H1 (cell line): Measurements from ENCODE around the gene PLPPR1. TPM values are rescaled to one million over a fixed set of nuclear protein-coding genes. Genes with fewer than 3 reads are reported as not detected.

Source experiments
- CTCF ChIA-PET: fragments of 300-600 bp; sonication (Branson Sonifier 250); formaldehyde crosslinking; loops from one replicate; lab custom pipeline; 2021; ENCODE audit not compliant: partially characterized antibody; lab: Charles Lee
- POLR2A ChIA-PET: fragments of 300-600 bp; sonication (Branson Sonifier 250); formaldehyde crosslinking; loops from one replicate; lab custom pipeline; 2021; ENCODE audit warnings: inconsistent platforms; ENCODE audit not compliant: partially characterized antibody; lab: Charles Lee
- DNase-seq, 2 experiments: peaks; one replicate each; pipeline versions ENCODE4 v3.0.0 to v3.0.0-alpha.2; 2010 to 2022; ENCODE audit warnings: low spot score in 2 of 2, low read depth in 1 of 2, mixed read lengths in 1 of 2
- FAIRE-seq: peaks from 2 replicates; lab custom pipeline; 2011; peaks lifted over from hg19 to GRCh38; lab: Jason Lieb, UNC
- H2AFZ ChIP-seq: 2 replicates; pipeline ENCODE4 v1.8.1; 2012; ENCODE audit warnings: low read length, inconsistent platforms
- H2AK5ac ChIP-seq: 2 replicates; pipeline ENCODE4 v1.6.1; 2013; ENCODE audit warnings: low read depth, low read length
- H2BK120ac ChIP-seq: replicated peaks from 2 replicates; pipeline ENCODE3; 2013; ENCODE audit warnings: low read depth, low read length, inconsistent platforms
- H2BK12ac ChIP-seq: 2 replicates; pipeline ENCODE4 v1.6.1; 2013; ENCODE audit warnings: low read depth, low read length
- H2BK15ac ChIP-seq: 2 replicates; pipeline ENCODE4 v1.6.1; 2013; ENCODE audit warnings: low read length
- H2BK20ac ChIP-seq: 2 replicates; pipeline ENCODE4 v1.6.1; 2013; ENCODE audit warnings: low read length
- H2BK5ac ChIP-seq: 2 replicates; pipeline ENCODE4 v1.6.1; 2013; ENCODE audit warnings: low read depth, low read length
- H3K14ac ChIP-seq: 2 replicates; pipeline ENCODE4 v1.6.1; 2013; ENCODE audit warnings: inconsistent platforms; ENCODE audit not compliant: insufficient read length
- H3K18ac ChIP-seq: 2 replicates; pipeline ENCODE4 v1.6.1; 2013; ENCODE audit warnings: low read length; ENCODE audit errors: extremely low read depth
- H3K23ac ChIP-seq: 2 replicates; pipeline ENCODE4 v1.6.1; 2013; ENCODE audit warnings: inconsistent platforms; ENCODE audit not compliant: insufficient read length
- H3K23me2 ChIP-seq: 2 replicates; pipeline ENCODE4 v1.6.1; 2013; ENCODE audit warnings: low read depth, low read length
- H3K27ac ChIP-seq: 2 replicates; pipeline ENCODE4 v1.6.1; 2011; ENCODE audit warnings: low read depth, low read length, inconsistent platforms
- H3K27me3 ChIP-seq, 4 experiments: replicated peaks in 1 of 4; 1 replicate in 1 of 4; 2 replicates in 3 of 4; pipeline versions ENCODE4 v1.6.1 to v1.8.1; 2011 to 2013; ENCODE audit warnings: low read length in 3 of 4, mild to moderate bottlenecking in 3 of 4, inconsistent platforms in 2 of 4, mixed read lengths in 2 of 4, moderate library complexity in 1 of 4; ENCODE audit not compliant: control insufficient read depth in 3 of 4, insufficient read depth in 3 of 4; ENCODE audit errors: extremely low read depth in 1 of 4
- H3K36me3 ChIP-seq, 4 experiments: 2 replicates each; pipeline versions ENCODE4 v1.6.1 to v1.8.1; 2011 to 2013; ENCODE audit warnings: mild to moderate bottlenecking in 4 of 4, low read length in 3 of 4, moderate library complexity in 2 of 4, control low read depth in 1 of 4, inconsistent platforms in 1 of 4; ENCODE audit not compliant: insufficient read depth in 4 of 4, control insufficient read depth in 2 of 4
- H3K4ac ChIP-seq: replicated peaks from 2 replicates; pipeline ENCODE3; 2013; ENCODE audit warnings: low read length, low read depth, mixed read lengths, inconsistent platforms; ENCODE audit not compliant: insufficient read length
- H3K4me1 ChIP-seq, 4 experiments: replicated peaks in 1 of 4; 1 replicate in 1 of 4; 2 replicates in 3 of 4; pipeline versions ENCODE4 v1.6.1 to v1.8.1; 2011 to 2013; ENCODE audit warnings: low read length in 3 of 4, inconsistent platforms in 2 of 4, mixed read lengths in 1 of 4; ENCODE audit not compliant: insufficient read depth in 4 of 4, control insufficient read depth in 3 of 4
- H3K4me2 ChIP-seq, 2 experiments: 2 replicates each; pipeline versions ENCODE4 v1.6.1 to v1.8.1; 2011 to 2013; ENCODE audit warnings: low read depth in 2 of 2, low read length in 2 of 2, control low read depth in 1 of 2, inconsistent platforms in 1 of 2, mild to moderate bottlenecking in 1 of 2; ENCODE audit not compliant: insufficient read depth in 1 of 2
- H3K4me3 ChIP-seq, 4 experiments: fragments of 200-600, 300-600 bp in 1 of 4; sonication (generic), shearing (Covaris generic), sonication (Bioruptor Twin) in 1 of 4; 2 replicates each; pipeline versions ENCODE4 v1.5.1 to v1.8.1; 2011 to 2016; ENCODE audit warnings: low read length in 4 of 4, low read depth in 3 of 4, control low read depth in 2 of 4, inconsistent platforms in 2 of 4, mild to moderate bottlenecking in 2 of 4, mixed read lengths in 1 of 4, moderate library complexity in 1 of 4; ENCODE audit not compliant: insufficient read depth in 2 of 4; ENCODE audit errors: extremely low read depth in 1 of 4
- H3K56ac ChIP-seq: replicated peaks from 2 replicates; pipeline ENCODE3; 2013; ENCODE audit warnings: low read depth, mild to moderate bottlenecking, mixed read lengths, low read length, inconsistent platforms; ENCODE audit not compliant: insufficient read length
- H3K79me1 ChIP-seq: 2 replicates; pipeline ENCODE4 v1.6.1; 2013; ENCODE audit warnings: low read depth, low read length, control low read depth
- H3K79me2 ChIP-seq, 2 experiments: 2 replicates each; pipeline versions ENCODE4 v1.6.1 to v1.8.1; 2012 to 2013; ENCODE audit warnings: low read length in 2 of 2, mild to moderate bottlenecking in 2 of 2, inconsistent platforms in 1 of 2; ENCODE audit not compliant: insufficient read depth in 2 of 2, control insufficient read depth in 1 of 2
- H3K9ac ChIP-seq, 4 experiments: replicated peaks in 1 of 4; 1 replicate in 1 of 4; 2 replicates in 3 of 4; pipeline versions ENCODE4 v1.6.1 to v1.8.1; 2011 to 2013; ENCODE audit warnings: low read depth in 3 of 4, low read length in 3 of 4, control low read depth in 2 of 4, mild to moderate bottlenecking in 2 of 4, moderate library complexity in 2 of 4, inconsistent platforms in 1 of 4; ENCODE audit errors: extremely low read depth in 1 of 4
- H3K9me3 ChIP-seq, 2 experiments: 2 replicates each; pipeline versions ENCODE4 v1.6.1 to v1.8.1; 2012 to 2013; ENCODE audit warnings: mild to moderate bottlenecking in 2 of 2, moderate library complexity in 2 of 2, control low read depth in 1 of 2, inconsistent platforms in 1 of 2, low read depth in 1 of 2, low read length in 1 of 2, mixed read lengths in 1 of 2; ENCODE audit not compliant: insufficient read depth in 2 of 2
- H4K20me1 ChIP-seq, 2 experiments: replicated peaks in 1 of 2; 2 replicates each; pipeline versions ENCODE3 to v1.8.1; 2011 to 2013; ENCODE audit warnings: inconsistent platforms in 2 of 2, low read length in 2 of 2, mild to moderate bottlenecking in 1 of 2; ENCODE audit not compliant: insufficient read depth in 2 of 2, control insufficient read depth in 1 of 2
- H4K5ac ChIP-seq: 2 replicates; pipeline ENCODE4 v1.6.1; 2013; ENCODE audit warnings: low read length, low read depth, mixed read lengths, inconsistent platforms; ENCODE audit not compliant: insufficient read length
- H4K8ac ChIP-seq: 2 replicates; pipeline ENCODE4 v1.8.0; 2013; ENCODE audit warnings: mild to moderate bottlenecking, moderate library complexity, low read length, inconsistent platforms; ENCODE audit not compliant: insufficient read depth; ENCODE audit errors: extremely low read depth
- H4K91ac ChIP-seq: replicated peaks from 2 replicates; pipeline ENCODE3; 2013; ENCODE audit warnings: low read length, mixed read lengths, inconsistent platforms; ENCODE audit not compliant: insufficient read length
- ASH2L ChIP-seq: fragments of 200-600, 300-600 bp; sonication (generic); IDR thresholded peaks from one replicate; pipeline ENCODE4 v1.7.1; 2017; ENCODE audit warnings: low read length
- BRCA1 ChIP-seq: IDR thresholded peaks from 2 replicates; pipeline ENCODE4 v1.6.1; 2012; ENCODE audit warnings: low read depth, low read length, improper control_type of control experiment
- CBX8 ChIP-seq: fragments of 300-800, 300-1000 bp; sonication (generic); IDR thresholded peaks from 2 replicates; pipeline ENCODE4 v1.7.1; 2016; ENCODE audit warnings: low read depth, low read length, borderline replicate concordance
- RBBP5 ChIP-seq: IDR thresholded peaks from 2 replicates; pipeline ENCODE4 v1.7.1; 2012; ENCODE audit warnings: low read depth, mild to moderate bottlenecking, inconsistent platforms, low read length, moderate library complexity, borderline replicate concordance
- SIN3A ChIP-seq, 2 experiments: IDR thresholded peaks in 1 of 2; conservative IDR thresholded peaks in 1 of 2; 2 replicates each; pipeline ENCODE4 v1.6.1; 2011 to 2012; ENCODE audit warnings: low read length in 2 of 2, improper control_type of control experiment in 1 of 2, low read depth in 1 of 2, mild to moderate bottlenecking in 1 of 2
- WGBS, 2 experiments: shearing (Covaris generic) in 1 of 2; methylation state at CpG; one replicate each; pipeline versions ENCODE4 v1.1.6 to v1.1.7; 2013 to 2015; ENCODE audit warnings: low lambda C conversion rate in 2 of 2, mixed read lengths in 2 of 2, inconsistent platforms in 1 of 2, low coverage in 1 of 2, missing lambda C conversion rate in 1 of 2; ENCODE audit not compliant: insufficient replicate concordance in 2 of 2, insufficient coverage in 1 of 2, insufficient read length in 1 of 2; ENCODE audit errors: extremely low coverage in 1 of 2, missing lambda C conversion rate in 1 of 2; 5-methylcytosine and 5-hydroxymethylcytosine counted together
- polyA plus RNA-seq, 7 experiments: library from polyadenylated mRNA; depleted of rRNA in 3 of 7; stranded (reverse) in 5 of 7; unstranded in 2 of 7; fragments of >200 nt in 5 of 7; fragments of 200-250 nt in 2 of 7; gene quantifications; 1 replicate in 5 of 7; 2 replicates in 1 of 7; 4 replicates in 1 of 7; pipeline versions ENCODE4 v1.2.1 to v1.2.3, GENCODE V29; 2011 to 2013; ENCODE audit warnings: missing spikeins in 2 of 7, mixed read lengths in 2 of 7
- total RNA-seq: library from RNA; stranded (reverse); fragmentation: NEBNext Ultra II Directional; extraction: Animal tissue kit (Norgen Biotek cat#: 25700); gene quantifications from 2 replicates; pipeline ENCODE4 v1.2.1, GENCODE V29; 2021
- TF ChIP-seq, protein P1 (sequence below): IDR thresholded peaks from 2 replicates; pipeline ENCODE4 v1.6.1; 2012; ENCODE audit warnings: inconsistent platforms

Gene PLPPR1
- total and polyA plus RNA-seq, 2 of the 8 experiments (the other 6 are each of a cell fraction or from before 2014, with no cell fraction given), result 1.4 to 1.8 TPM

DNA sequence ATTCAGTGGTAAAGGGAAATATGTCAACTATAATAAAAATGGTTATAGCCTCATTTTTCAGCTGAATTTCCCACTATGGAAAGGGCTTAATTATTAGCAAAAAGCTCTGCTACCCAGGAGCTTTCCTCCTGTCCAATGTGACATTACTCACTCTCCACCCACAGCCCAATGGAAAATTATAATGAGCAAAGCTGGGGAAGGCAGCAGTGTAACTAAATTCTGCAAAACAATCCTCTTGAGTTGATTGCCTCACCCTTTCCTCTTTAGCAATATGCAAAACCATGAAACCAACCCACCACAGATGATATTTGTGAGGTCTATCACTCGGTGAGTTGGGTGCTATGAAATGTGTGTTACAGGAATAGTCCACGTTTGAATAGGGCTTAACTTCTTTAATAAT is 14.0 kb upstream of the PLPPR1 start:
- DNase-seq (no peak), FAIRE-seq (no peak)
- Histone ChIP-seq H3K18ac (no peak overlapping the region), H2AFZ (no peak overlapping the region), H3K4me2 (no peak overlapping the region), H3K27ac (no peak overlapping the region), H2BK20ac (no peak overlapping the region), H4K91ac (no peak overlapping the region), H3K23me2 (no peaks in the 10 kb centered on the region), H3K79me1 (no peaks in the 10 kb centered on the region), H2BK15ac (no peak overlapping the region), H2BK120ac (no peak overlapping the region), H3K9me3 (no peaks in the 10 kb centered on the region), H2BK12ac (no peak overlapping the region), H3K27me3 (no peaks in the 10 kb centered on the region), H3K14ac (no peak overlapping the region), H4K8ac (no peak overlapping the region), H4K20me1 (no peaks in the 10 kb centered on the region), H3K4me3 (no peak overlapping the region), H2BK5ac (no peak overlapping the region), H3K36me3 (no peaks in the 10 kb centered on the region), H4K5ac (no peak overlapping the region), H3K4ac (no peak overlapping the region), H3K4me1 (no peaks in the 10 kb centered on the region), H3K56ac (no peak overlapping the region), H3K79me2 (no peaks in the 10 kb centered on the region), H3K23ac (no peak overlapping the region), H2AK5ac (no peak overlapping the region), H3K9ac (no peak overlapping the region; a peak in 1 of 7 replicates)
- CTCF ChIA-PET, result interaction anchor here (1.1 to 2.6 kb wide), 5 partner anchors 12 to 297 kb away, joined by 3 to 7 read pairs (median 3); no protein-coding TSS in a partner anchor
- POLR2A ChIA-PET, result no interaction called here
- TF ChIP-seq, protein P1, sequence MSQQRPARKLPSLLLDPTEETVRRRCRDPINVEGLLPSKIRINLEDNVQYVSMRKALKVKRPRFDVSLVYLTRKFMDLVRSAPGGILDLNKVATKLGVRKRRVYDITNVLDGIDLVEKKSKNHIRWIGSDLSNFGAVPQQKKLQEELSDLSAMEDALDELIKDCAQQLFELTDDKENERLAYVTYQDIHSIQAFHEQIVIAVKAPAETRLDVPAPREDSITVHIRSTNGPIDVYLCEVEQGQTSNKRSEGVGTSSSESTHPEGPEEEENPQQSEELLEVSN, result no peak
- TF ChIP-seq SIN3A (conservative IDR thresholded peaks at IDR 0.05 in 1 of 2, IDR thresholded peaks at IDR 0.05 in 1 of 2; ENCODE audit: low read depth in 1 of 2, low read length in 2 of 2) (no peak), CBX8 (no peak), ASH2L (no peak), RBBP5 (no peak), BRCA1 (no peak)
- 90% methylated on average over 2 of the region's 2 CpGs; no CpG with 5 or more reads in 1 of the 2 experiments for WGBS, 2 experiments
